IMR-90 (cell line): ENCODE data around the gene PPP1R12B. TPM values are rescaled to one million over a fixed set of nuclear protein-coding genes. Genes with fewer than 3 reads are reported as not detected.

ENCODE experiments used
- ATAC-seq: fragments of 200-7000 bp; cut with Tn5 transposase; 2 replicates; pipeline ENCODE4 v1.9.1; 2020; ENCODE audit warnings: low read depth, mild to moderate bottlenecking, moderate library complexity
- BruUV-seq: library from RNA; stranded (reverse); fragments of 400-500 nt; replicated peaks from 2 replicates; lab custom pipeline; 2021; lab: Mats Ljungman, UMichigan
- CTCF ChIA-PET: fragments of 300-600 bp; formaldehyde crosslinking; extraction: SDS; loops from one replicate; lab custom pipeline; 2021; ENCODE audit warnings: antibody characterized with exemption; lab: Yijun Ruan, JAX
- POLR2A ChIA-PET: fragments of 300-600 bp; sonication (Branson Sonifier 250); formaldehyde crosslinking; loops from one replicate; lab custom pipeline; 2022; ENCODE audit warnings: antibody characterized with exemption; ENCODE audit not compliant: unreplicated experiment; lab: Charles Lee
- DNase-seq: peaks from one replicate; pipeline ENCODE4 v3.0.0; 2013
- H2AFZ ChIP-seq: replicated peaks from 2 replicates; pipeline ENCODE3; 2013; ENCODE audit warnings: low read length, mild to moderate bottlenecking; ENCODE audit not compliant: poor library complexity
- H2AK5ac ChIP-seq: 2 replicates; pipeline ENCODE4 v1.6.1; 2013; ENCODE audit warnings: low read depth, low read length, inconsistent platforms
- H2AK9ac ChIP-seq: replicated peaks from 2 replicates; pipeline ENCODE3; 2013; ENCODE audit warnings: mild to moderate bottlenecking, low read depth, low read length, moderate library complexity; ENCODE audit not compliant: poor library complexity
- H2BK120ac ChIP-seq: 2 replicates; pipeline ENCODE4 v1.6.1; 2013; ENCODE audit warnings: low read depth, low read length, inconsistent platforms
- H2BK15ac ChIP-seq: 3 replicates; pipeline ENCODE4 v1.6.1; 2013; ENCODE audit warnings: low read depth, low read length, inconsistent platforms
- H2BK20ac ChIP-seq: 2 replicates; pipeline ENCODE4 v1.6.1; 2013; ENCODE audit warnings: low read depth, mild to moderate bottlenecking, inconsistent platforms, low read length, moderate library complexity
- H2BK5ac ChIP-seq: 2 replicates; pipeline ENCODE4 v1.6.1; 2013; ENCODE audit warnings: mild to moderate bottlenecking, low read depth, low read length, inconsistent platforms; ENCODE audit not compliant: poor library complexity, severe bottlenecking
- H3K14ac ChIP-seq: replicated peaks from 2 replicates; pipeline ENCODE4 v1.6.1; 2013; ENCODE audit warnings: low read depth, low read length, inconsistent platforms
- H3K18ac ChIP-seq: 2 replicates; pipeline ENCODE4 v1.6.1; 2013; ENCODE audit warnings: low read depth, low read length, control low read depth
- H3K23ac ChIP-seq: 2 replicates; pipeline ENCODE4 v1.6.1; 2013; ENCODE audit warnings: low read depth, low read length, inconsistent platforms
- H3K27ac ChIP-seq: 2 replicates; pipeline ENCODE4 v1.5.1; 2013; ENCODE audit warnings: mild to moderate bottlenecking, control low read depth, low read length; ENCODE audit not compliant: insufficient read depth
- H3K27me3 ChIP-seq: 2 replicates; pipeline ENCODE4 v1.6.1; 2013; ENCODE audit warnings: low read length; ENCODE audit not compliant: control insufficient read depth, insufficient read depth
- H3K36me3 ChIP-seq: 2 replicates; pipeline ENCODE4 v1.6.1; 2013; ENCODE audit warnings: low read length, mixed read lengths; ENCODE audit not compliant: control insufficient read depth, insufficient read depth
- H3K4ac ChIP-seq: 2 replicates; pipeline ENCODE4 v1.6.1; 2013; ENCODE audit warnings: low read depth, low read length, inconsistent platforms
- H3K4me1 ChIP-seq: 2 replicates; pipeline ENCODE4 v1.6.1; 2013; ENCODE audit warnings: low read length, mixed read lengths; ENCODE audit not compliant: control insufficient read depth, insufficient read depth
- H3K4me2 ChIP-seq: 2 replicates; pipeline ENCODE4 v1.6.1; 2013; ENCODE audit warnings: low read depth, mild to moderate bottlenecking, control low read depth, low read length, moderate library complexity
- H3K4me3 ChIP-seq: 2 replicates; pipeline ENCODE4 v1.5.1; 2013; ENCODE audit warnings: low read depth, mild to moderate bottlenecking, control low read depth, low read length, moderate library complexity; ENCODE audit not compliant: insufficient read depth
- H3K56ac ChIP-seq: 2 replicates; pipeline ENCODE4 v1.6.1; 2013; ENCODE audit warnings: low read length, inconsistent platforms; ENCODE audit not compliant: insufficient read depth; ENCODE audit errors: extremely low read depth
- H3K79me1 ChIP-seq, 2 experiments: 2 replicates each; pipeline ENCODE4 v1.6.1; 2013; ENCODE audit warnings: low read length in 2 of 2, inconsistent platforms in 1 of 2, low read depth in 1 of 2
- H3K9ac ChIP-seq: 2 replicates; pipeline ENCODE4 v1.6.1; 2013; ENCODE audit warnings: low read depth, low read length, control low read depth
- H3K9me1 ChIP-seq: 2 replicates; pipeline ENCODE4 v1.6.1; 2013; ENCODE audit warnings: low read length, inconsistent platforms; ENCODE audit not compliant: insufficient read depth
- H3K9me3 ChIP-seq: 2 replicates; pipeline ENCODE4 v1.6.1; 2013; ENCODE audit warnings: low read length; ENCODE audit not compliant: control insufficient read depth, insufficient read depth
- H4K20me1 ChIP-seq: 2 replicates; pipeline ENCODE4 v1.6.1; 2013; ENCODE audit warnings: low read length, inconsistent platforms; ENCODE audit not compliant: insufficient read depth
- H4K5ac ChIP-seq: 2 replicates; pipeline ENCODE4 v1.6.1; 2013; ENCODE audit warnings: mild to moderate bottlenecking, low read depth, low read length, control low read depth
- H4K8ac ChIP-seq, 2 experiments: 2 replicates each; pipeline ENCODE4 v1.6.1; 2013; ENCODE audit warnings: low read depth in 2 of 2, low read length in 2 of 2, control low read depth in 1 of 2, inconsistent platforms in 1 of 2
- H4K91ac ChIP-seq: 2 replicates; pipeline ENCODE4 v1.6.1; 2013; ENCODE audit warnings: low read depth, low read length, inconsistent platforms; ENCODE audit not compliant: insufficient read depth
- MAFK ChIP-seq: IDR thresholded peaks from 2 replicates; pipeline ENCODE4 v1.6.1; 2012; ENCODE audit warnings: low read depth, low read length, improper control_type of control experiment
- NFE2L2 ChIP-seq: fragments of 150-350 bp; IDR thresholded peaks from 2 replicates; pipeline ENCODE4 v1.6.1; 2016; ENCODE audit warnings: low read depth, mild to moderate bottlenecking, low read length
- WGBS, 2 experiments: methylation state at CpG; one replicate each; pipeline versions ENCODE4 v1.1.5 to v1.1.7; 2013; ENCODE audit warnings: missing lambda C conversion rate in 2 of 2; ENCODE audit not compliant: insufficient read length in 1 of 2; ENCODE audit errors: extremely low coverage in 2 of 2; 5-methylcytosine and 5-hydroxymethylcytosine counted together
- dilution Hi-C: fragments of 300-500 bp; cut with HindIII; formaldehyde crosslinking; loops from one replicate; pipeline ENCODE4 v1.14.3; 2018; ENCODE audit warnings: low sequenced_read_pairs; ENCODE audit not compliant: unreplicated experiment
- in situ Hi-C: fragments of 300-500 bp; cut with MboI; formaldehyde crosslinking; loops from 3 replicates; pipeline ENCODE4 v1.14.3; 2019; ENCODE audit warnings: low sequenced_read_pairs, inconsistent platforms, mixed read lengths
- intact Hi-C: fragments of 100-400 bp; cut with micrococcal nuclease; formaldehyde crosslinking; loops from 2 replicates; pipeline ENCODE4 v1.10.0; 2022
- polyA plus RNA-seq, 3 experiments: library from polyadenylated mRNA; depleted of rRNA; stranded (reverse); fragments of >200 nt; gene quantifications; 2 replicates each; pipeline ENCODE4 v1.2.3, GENCODE V29; 2012; ENCODE audit warnings: low replicate concordance in 1 of 3
- total RNA-seq: library from RNA; depleted of rRNA; stranded (reverse); fragments of >200 nt; gene quantifications from 2 replicates; pipeline ENCODE4 v1.2.3, GENCODE V29; 2012

PPP1R12B gene
- total and polyA plus RNA-seq, 2 of the 4 experiments (the other 2 are of a cell fraction) = 8.5 to 12.0 TPM

DNA sequence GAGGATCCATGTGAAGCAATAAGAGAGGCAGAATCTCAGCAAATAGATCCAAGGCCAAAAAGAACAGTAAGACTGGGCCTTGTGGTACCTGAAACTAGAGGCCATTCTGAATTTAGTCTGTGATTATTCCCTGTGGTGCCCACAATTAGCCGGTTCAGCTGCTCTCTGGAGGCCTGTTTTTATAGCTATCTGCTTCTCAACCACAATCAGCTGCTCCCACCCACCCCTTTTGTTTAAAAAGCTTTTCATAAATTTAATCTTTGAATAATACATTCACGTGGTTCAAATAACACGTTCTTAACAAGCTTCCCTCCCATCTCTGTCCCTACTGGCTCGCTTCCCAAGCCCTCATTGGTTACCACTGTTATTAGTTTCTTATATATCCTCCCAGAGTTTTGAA, 24.8 kb upstream of the PPP1R12B start:
- H3K36me3 ChIP-seq = no peaks in the 10 kb centered on the region
- H3K9ac ChIP-seq = no peak overlapping the region
- H2BK120ac ChIP-seq = no peak overlapping the region
- no peak overlapping the region for H3K14ac ChIP-seq
- dilution Hi-C loops (no loop called here), in situ Hi-C loops (loop anchor here (10.0 kb wide), 1 partner anchor 391 kb away; the partner anchor contains the start of gene SYT2), intact Hi-C loops (no loop called here)
- 0% methylated on average over 1 of the region's 4 CpGs; no CpG with 5 or more reads in 1 of the 2 experiments for WGBS, 2 experiments
- no peak overlapping the region for H2BK5ac ChIP-seq
- no peak overlapping the region for H4K91ac ChIP-seq
- ChIA-PET CTCF (interaction anchor here (1.2 to 2.6 kb wide), 2 partner anchors 8 to 131 kb away, joined by 5 to 9 read pairs; partner anchors contain the start of gene LGR6), POLR2A (no interaction called here)
- H2AK9ac ChIP-seq = no peak overlapping the region
- H4K8ac ChIP-seq = no peak overlapping the region
- H3K9me3 ChIP-seq = no peaks in the 10 kb centered on the region
- H3K4me3 ChIP-seq = no peak overlapping the region
- H3K9me1 ChIP-seq = no peaks in the 10 kb centered on the region; the same call in 1 of the 2 replicates
- no peak overlapping the region for H3K56ac ChIP-seq
- H3K79me1 ChIP-seq = no peaks in the 10 kb centered on the region
- DNase-seq (no peak), ATAC-seq (no peak)
- no peak overlapping the region for H3K27ac ChIP-seq
- H3K18ac ChIP-seq = no peak overlapping the region
- H2BK15ac ChIP-seq = no peak overlapping the region
- no peaks in the 10 kb centered on the region for H3K4me1 ChIP-seq
- TF ChIP-seq NFE2L2 (no peak), MAFK (no peak)
- H3K4me2 ChIP-seq = no peak overlapping the region
- H4K20me1 ChIP-seq = no peaks in the 10 kb centered on the region
- no peak overlapping the region for H2AFZ ChIP-seq
- no TSS peak for BruUV-seq
- no peak overlapping the region for H3K4ac ChIP-seq
- no peak overlapping the region for H2AK5ac ChIP-seq
- H2BK20ac ChIP-seq = no peak overlapping the region
- H4K5ac ChIP-seq = no peak overlapping the region
- no peak overlapping the region for H3K23ac ChIP-seq
- H3K27me3 ChIP-seq = peaks cover 31% of the 10 kb centered on the region
